Endometrial microvascular endothelial cells (primary cell): Measurements from ENCODE around the gene FRMD4B. TPM values are rescaled to one million over a fixed set of nuclear protein-coding genes. Genes with fewer than 3 reads are reported as not detected.
"Not testable (repeated sequence)": the region's sequence is repeated elsewhere in the genome, so short reads cannot be mapped to it uniquely, and the experiment has no call there.

Source experiments
- in situ Hi-C: cut with HindIII; loops from 2 replicates; pipeline ENCODE4 v1.10.0; 2017; ENCODE audit warnings: low sequenced_read_pairs, low pct_unique_long_range_greater_than_20kb; ENCODE audit errors: inconsistent ontology term
- total RNA-seq: library from RNA; depleted of rRNA; stranded (reverse); fragments of >200 nt; gene quantifications from one replicate; pipeline ENCODE4 v1.2.3, GENCODE V29; 2015; ENCODE audit errors: inconsistent ontology term

The FRMD4B gene
- total RNA-seq, 1 donor from 2014 or later = 37.8 TPM

- in situ Hi-C loops = not testable (repeated sequence)
These were observed 119.8 kb downstream of the FRMD4B start for GRCh38 chr3:69266071-69266470.

- in situ Hi-C loops = not testable (repeated sequence)
These were observed 125.0 kb downstream of the FRMD4B start for GRCh38 chr3:69260843-69261405.

GRCh38 chr3:69260216-69260787, 125.6 kb downstream of the FRMD4B start:
- in situ Hi-C loops = no loop called here

GRCh38 chr3:69259125-69259524, 126.8 kb downstream of the FRMD4B start:
- in situ Hi-C loops = no loop called here

DNA sequence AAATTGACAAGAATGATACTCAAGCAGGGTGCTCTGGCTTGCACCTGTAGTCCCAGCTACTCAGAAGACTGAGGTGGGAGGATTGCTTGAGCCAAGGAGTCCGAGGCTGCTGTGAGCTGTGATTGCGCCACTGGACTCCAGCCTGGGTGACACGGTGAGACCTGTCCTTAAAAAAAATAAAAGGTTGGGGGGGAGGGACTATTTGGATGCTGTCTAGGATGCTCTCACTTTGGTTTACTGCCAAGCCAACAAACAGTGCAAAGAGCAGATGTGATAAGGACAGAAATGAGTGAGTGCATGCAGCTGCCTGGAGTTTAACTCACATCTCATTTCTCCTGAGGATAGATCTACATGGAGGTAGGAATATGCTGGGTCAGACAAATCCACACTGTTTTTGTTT, 130.0 kb downstream of the FRMD4B start:
- in situ Hi-C loops = no loop called here

DNA sequence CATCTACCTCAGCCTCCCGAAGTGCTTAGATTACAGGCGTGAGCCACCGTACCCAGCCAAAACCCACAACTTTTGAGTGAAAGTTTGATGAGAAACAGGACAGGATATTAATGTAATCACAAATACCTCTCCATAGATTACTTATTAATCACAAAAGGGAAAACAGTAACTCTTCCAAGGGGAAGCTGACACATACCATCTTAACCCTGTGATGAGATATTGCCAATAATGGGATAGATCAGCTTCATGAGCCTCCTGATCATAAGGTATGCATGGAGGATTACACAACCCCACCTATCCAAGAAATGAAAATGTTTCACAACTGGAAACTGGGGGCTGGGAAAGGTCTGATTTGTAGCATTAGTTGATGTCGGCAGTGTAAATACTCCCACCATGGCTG, 131.5 kb downstream of the FRMD4B start:
- in situ Hi-C loops = no loop called here

DNA sequence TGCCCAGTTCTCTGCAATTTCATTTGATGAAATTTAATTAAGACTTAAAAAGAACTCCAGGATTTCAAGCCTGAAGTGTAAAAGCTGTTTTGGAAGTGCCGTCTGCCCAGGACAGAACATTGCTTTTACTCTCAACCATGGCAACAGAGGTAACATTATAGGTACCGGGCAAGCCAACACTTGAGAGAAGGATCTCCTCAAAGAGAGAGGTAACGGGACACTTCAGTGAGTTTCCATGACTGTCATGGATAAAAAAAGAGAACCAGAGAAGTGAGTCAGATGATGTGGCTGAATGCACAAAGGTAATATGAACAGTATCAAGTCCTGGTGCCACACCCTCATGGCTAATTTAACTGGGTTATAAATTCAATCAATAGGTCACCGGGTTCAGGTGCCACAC, 133.3 kb downstream of the FRMD4B start:
- in situ Hi-C loops = no loop called here

DNA sequence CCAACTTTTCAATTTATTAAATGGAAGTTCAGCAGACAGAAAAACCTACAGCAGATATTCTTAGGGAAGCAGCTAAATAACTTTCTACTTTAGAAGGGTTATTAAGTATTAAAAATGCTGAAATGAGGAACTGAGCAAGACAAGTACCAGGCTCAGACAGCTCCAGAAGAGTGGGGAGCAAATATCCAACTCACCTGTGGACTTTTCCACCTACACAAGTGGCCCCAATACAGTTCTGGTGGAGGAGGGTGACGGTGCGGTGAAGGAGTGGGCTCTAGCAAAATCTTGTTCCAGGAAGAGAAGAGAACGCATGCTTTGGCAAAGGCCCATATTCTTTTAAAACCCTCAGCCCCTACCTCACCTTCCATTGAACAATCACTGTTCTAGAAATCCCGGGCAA, 133.7 kb downstream of the FRMD4B start:
- in situ Hi-C loops = no loop called here

- in situ Hi-C loops = no loop called here
These were observed 134.6 kb downstream of the FRMD4B start for GRCh38 chr3:69251078-69251805.

GRCh38 chr3:69250014-69250413, 135.9 kb downstream of the FRMD4B start:
- in situ Hi-C loops = no loop called here

DNA sequence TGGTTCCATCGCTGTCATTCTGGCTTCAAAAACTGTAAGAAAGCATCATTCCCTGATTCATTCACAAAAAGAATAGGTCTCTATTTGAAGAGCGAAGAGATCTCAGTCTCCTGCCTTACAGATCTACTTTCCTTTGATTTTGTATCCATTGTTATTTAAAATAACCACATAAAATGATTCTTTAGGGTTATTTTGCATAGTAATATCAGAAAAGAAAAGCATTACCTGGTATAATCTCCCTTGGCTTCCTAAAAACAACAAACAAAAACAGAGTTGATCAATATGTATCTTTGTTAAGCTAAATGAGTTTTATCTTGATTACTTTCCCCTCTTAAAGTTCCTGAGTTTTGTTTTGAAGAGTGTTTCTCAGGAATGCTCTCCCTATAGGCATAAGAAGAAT, 136.9 kb downstream of the FRMD4B start:
- in situ Hi-C loops = no loop called here

DNA sequence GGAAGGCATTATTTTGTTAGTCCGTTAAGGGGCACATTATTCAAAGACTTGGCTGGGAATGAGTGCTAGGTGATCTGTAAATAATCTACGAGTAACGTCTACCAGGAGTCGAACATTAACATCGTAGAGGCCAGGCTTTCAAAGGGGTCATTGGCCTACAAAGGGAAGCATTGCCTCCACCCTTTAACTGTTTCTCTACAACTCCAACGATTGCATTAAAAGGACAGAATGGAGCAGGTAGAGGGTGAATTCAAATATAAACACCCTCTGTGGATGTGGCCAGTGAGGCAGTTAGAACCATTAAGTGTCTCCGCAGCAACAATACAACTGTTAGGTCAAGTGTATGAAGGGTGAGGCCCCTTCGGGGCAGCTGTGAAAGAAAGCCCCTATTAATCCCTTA, 137.5 kb downstream of the FRMD4B start:
- in situ Hi-C loops = no loop called here

DNA sequence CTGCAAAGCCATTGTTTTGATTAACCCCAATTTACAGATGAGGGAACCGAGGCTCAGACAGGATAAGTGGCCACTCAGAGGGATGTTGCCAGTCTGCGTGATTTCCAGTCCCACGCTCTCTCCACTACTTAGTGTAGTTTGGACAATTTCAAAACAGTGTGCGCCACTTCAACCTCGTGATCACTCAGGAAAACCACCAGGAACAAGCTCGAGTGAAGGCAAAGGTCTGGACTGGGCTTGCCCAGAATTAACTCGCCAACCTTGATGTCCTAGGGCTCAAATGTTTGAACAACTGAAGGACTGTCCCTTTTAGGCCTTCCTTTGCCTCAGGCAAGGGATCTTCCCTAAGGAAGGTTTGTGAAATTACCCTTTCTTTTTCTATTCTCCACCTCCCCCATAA, 139.3 kb downstream of the FRMD4B start:
- in situ Hi-C loops = no loop called here

DNA sequence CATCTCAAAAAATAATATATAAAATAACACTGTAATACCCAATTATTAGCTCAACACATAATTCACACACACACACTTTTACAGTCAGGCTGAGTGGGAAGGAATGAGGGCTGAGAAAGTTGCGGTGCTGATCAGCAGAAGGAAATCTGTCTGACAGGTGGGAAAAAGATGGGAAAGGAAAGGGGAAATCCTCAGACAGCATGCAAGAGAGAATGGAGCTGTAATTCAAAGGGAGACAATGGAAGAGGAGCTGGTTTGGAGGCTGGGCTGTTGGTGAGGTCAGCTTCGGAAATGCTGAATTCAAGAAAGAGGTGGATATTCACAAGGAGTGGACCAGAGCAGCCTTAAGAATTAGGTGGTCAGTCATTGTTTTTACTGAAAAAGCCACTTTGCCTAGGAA, 141.8 kb downstream of the FRMD4B start:
- in situ Hi-C loops = no loop called here

- in situ Hi-C loops = no loop called here
These were observed 144.1 kb downstream of the FRMD4B start for GRCh38 chr3:69241769-69242168.

DNA sequence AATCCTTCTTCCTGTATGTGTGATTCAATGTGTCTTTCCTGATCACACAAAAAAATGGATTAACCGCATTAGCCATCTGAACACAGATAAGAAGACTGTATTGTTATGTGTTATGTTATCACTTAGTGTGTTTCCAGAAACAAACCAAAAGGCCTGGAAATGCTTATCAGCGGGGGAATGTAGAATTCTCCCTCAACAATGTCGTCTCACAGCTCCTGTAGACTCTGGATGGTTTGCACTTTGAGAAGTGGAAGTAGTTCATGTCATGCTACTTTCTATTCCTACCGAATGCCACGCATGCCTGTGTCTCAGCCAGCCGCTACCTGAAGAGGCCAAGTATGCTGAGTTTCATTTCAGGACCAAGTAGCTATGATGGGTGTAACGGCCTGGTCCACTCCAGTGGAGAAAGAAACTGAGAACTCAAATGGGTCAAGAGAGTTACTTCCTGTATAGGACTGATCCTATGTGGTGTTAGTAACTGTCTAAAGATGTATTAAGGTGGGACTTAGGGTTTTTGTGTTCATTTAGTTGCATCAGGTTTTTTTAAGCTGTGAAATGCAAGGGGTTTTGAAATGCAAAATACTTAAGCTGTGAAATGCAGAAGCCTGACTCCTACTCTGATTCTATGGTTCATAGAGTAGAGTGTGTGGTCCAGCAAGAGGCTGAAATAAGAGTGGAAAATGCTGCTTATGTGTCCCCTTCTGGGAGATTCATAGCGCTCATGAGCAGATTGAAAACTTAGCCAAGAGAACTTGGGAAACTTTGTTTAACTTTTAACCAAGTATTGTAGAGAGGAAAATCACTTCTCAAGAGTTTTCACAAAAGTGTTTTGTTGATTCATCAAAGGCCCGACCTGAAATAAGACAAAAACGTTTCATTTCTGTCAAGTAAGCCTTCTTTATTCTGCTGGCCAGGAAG, 145.0 kb downstream of the FRMD4B start:
- in situ Hi-C loops = no loop called here

GRCh38 chr3:69239063-69239462, 146.8 kb downstream of the FRMD4B start:
- in situ Hi-C loops = no loop called here

DNA sequence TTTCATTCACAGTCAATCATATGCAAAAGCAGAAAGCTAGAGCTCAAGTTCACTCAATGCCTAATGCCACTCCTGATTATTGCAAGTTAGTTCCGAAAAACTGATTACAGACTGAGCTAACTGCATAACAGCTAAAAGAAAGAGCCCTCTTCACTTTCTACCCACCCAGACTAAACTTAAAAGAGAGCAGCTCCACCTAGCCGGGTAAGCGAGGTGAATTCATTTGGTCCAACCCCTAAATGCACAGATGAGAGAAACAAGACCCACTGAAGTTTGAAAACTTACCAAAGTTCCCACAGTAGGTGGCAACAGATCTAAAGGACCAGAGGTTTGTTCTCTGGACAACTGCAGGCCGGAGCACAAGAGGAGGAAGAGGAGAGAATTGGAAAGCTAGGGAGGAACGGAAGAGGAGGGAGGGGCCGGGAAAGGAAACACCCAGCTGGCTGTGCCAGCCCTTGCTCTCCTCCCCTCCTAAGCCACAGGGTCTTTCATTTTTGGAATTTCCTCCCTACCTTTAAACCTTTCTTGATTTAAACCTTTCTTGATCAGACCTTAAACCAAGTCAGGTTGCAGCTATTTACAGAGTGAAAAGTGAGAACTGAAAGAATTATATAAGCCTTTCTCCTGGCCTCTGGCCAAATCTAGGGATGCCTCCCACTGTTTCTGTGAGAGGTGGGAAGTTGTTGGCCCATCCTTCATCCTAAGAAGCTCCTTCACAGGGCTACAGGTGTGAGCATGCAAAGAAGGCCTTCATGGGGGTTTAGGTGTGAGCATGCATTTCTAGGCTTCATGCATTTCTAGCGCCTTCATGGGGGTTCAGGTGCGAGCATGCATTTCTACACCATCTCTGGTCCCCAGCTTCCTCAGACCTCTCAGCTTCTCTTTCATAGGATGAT, 148.8 kb downstream of the FRMD4B start:
- in situ Hi-C loops = no loop called here

- in situ Hi-C loops = no loop called here
These were observed 150.0 kb downstream of the FRMD4B start for GRCh38 chr3:69235882-69236281.
